Right cardiac atrium (tissue), 5 donors: Measurements from ENCODE around the gene NOL9. TPM values are rescaled to one million over a fixed set of nuclear protein-coding genes. Genes with fewer than 3 reads are reported as not detected.
"Not testable (repeated sequence)": the region's sequence is repeated elsewhere in the genome, so short reads cannot be mapped to it uniquely, and the experiment has no call there.

Experiments used
- ATAC-seq, 2 donors: fragments of 200-7000 bp; cut with Tn5 transposase; one replicate each; pipeline versions ENCODE4 v1.8.0 to v1.9.1; 2020; ENCODE audit warnings: moderate library complexity in 2 of 2, mild to moderate bottlenecking in 1 of 2
- DNase-seq, 3 donors: peaks; one replicate each; pipeline ENCODE4 v3.0.0-alpha.2; 2020
- H3K27ac ChIP-seq: one replicate; pipeline ENCODE4 v1.5.1; 2013; ENCODE audit warnings: mild to moderate bottlenecking, low read length, control low read depth, moderate library complexity
- H3K27me3 ChIP-seq: one replicate; pipeline ENCODE4 v1.6.1; 2013; ENCODE audit not compliant: control insufficient read depth, insufficient read depth
- H3K4me1 ChIP-seq: one replicate; pipeline ENCODE4 v1.6.1; 2013; ENCODE audit warnings: low read length; ENCODE audit not compliant: control insufficient read depth, insufficient read depth
- H3K4me3 ChIP-seq: one replicate; pipeline ENCODE4 v1.5.1; 2013; ENCODE audit warnings: low read length, control low read depth
- H3K9me3 ChIP-seq: one replicate; pipeline ENCODE4 v1.6.1; 2013; ENCODE audit warnings: low read length; ENCODE audit not compliant: control insufficient read depth
- WGBS: extraction: QIAGEN DNeasy Blood & Tissue Kit; methylation state at CpG from one replicate; pipeline ENCODE4 v1.1.7; 2013; 5-methylcytosine and 5-hydroxymethylcytosine counted together
- intact Hi-C, 4 donors: fragments of 100-400 bp; cut with DNase I; formaldehyde crosslinking; loops; one replicate each; pipeline versions ENCODE4 v1.11.0 to v1.14.0; 2022 to 2023
- long read RNA-seq, 4 donors: library from polyadenylated mRNA; unstranded; transcript quantifications; one replicate each; pipeline ENCODE4 v2.0.0, GENCODE V29; 2020 to 2021
- polyA plus RNA-seq: library from polyadenylated mRNA; stranded (reverse); fragments of 200-250 nt; gene quantifications from one replicate; pipeline ENCODE4 v1.2.3, GENCODE V29; 2013
- total RNA-seq, 4 donors: library from RNA; stranded (reverse); fragmentation: NEBNext Ultra II Directional; extraction: Animal tissue kit (Norgen Biotek cat#: 25700); gene quantifications; one replicate each; pipeline ENCODE4 v1.2.1, GENCODE V29; 2021
- donor health status: healthy with polysubstance abuse.
- donor health status: DM: no; HTN: yes; CAD: no.
- donor health status: DM: no; HTN: no; CAD: no.
- donor health status: DM: no; HTN: yes; CAD: no; lungs with severe emphysema.
- donor health status: DM: yes; HTN: yes; CAD: no.

Gene NOL9
- total RNA-seq (10 to 100 TPM; 12.8 to 17.1 (median 15.6) TPM), polyA plus RNA-seq (6.0 TPM)
- long read RNA-seq, donor 1, full-length matches to known transcripts = 4 of 11 reads
- long read RNA-seq, donor 1, partial matches to known transcripts = 3 of 11 reads
- long read RNA-seq, donor 1, other reads (novel, unspliced or antisense) = 4 of 11 reads
- long read RNA-seq, donor 2, full-length matches to known transcripts = 1 of 3 reads
- long read RNA-seq, donor 2, partial matches to known transcripts = 0 of 3 reads
- long read RNA-seq, donor 2, other reads (novel, unspliced or antisense) = 2 of 3 reads
- long read RNA-seq, donor 3, full-length matches to known transcripts = 2 of 16 reads
- long read RNA-seq, donor 3, partial matches to known transcripts = 8 of 16 reads
- long read RNA-seq, donor 3, other reads (novel, unspliced or antisense) = 6 of 16 reads
- long read RNA-seq, donor 4, full-length matches to known transcripts = 1 of 1 reads
- long read RNA-seq, donor 4, partial matches to known transcripts = 0 of 1 reads
- long read RNA-seq, donor 4, other reads (novel, unspliced or antisense) = 0 of 1 reads

GRCh38 chr1:6554031-6554906 lies at the start of gene NOL9:
Gene NOL9 (minus strand): TSS chr1:6554513. CDS start chr1:6554502, 11 bp downstream.
- H3K4me1 ChIP-seq = peaks cover 2% of the 10 kb centered on the region
- DNase-seq (peak; percentile 95 to 99 (median 98)), ATAC-seq (peak; percentile 97)
- 2% methylated on average over 87 of the region's 87 CpGs for WGBS
- H3K27me3 ChIP-seq = no peaks in the 10 kb centered on the region
- H3K9me3 ChIP-seq = no peaks in the 10 kb centered on the region
- intact Hi-C loops = loop anchor here in 3 of 4 donors (5.0 to 10.0 kb wide), 3 partner anchors 81 to 93 kb away; no protein-coding TSS in a partner anchor
- H3K27ac ChIP-seq = peak within 1 kb of the TSS; percentile 54
- H3K4me3 ChIP-seq = peak within 1 kb of the TSS; percentile 82

- under 1% methylated on average over 36 of the region's 36 CpGs for WGBS
- Histone ChIP-seq H3K9me3 (no peaks in the 10 kb centered on the region), H3K4me3 (peak overlapping the region; percentile 73), H3K27me3 (no peaks in the 10 kb centered on the region), H3K27ac (peak overlapping the region; percentile 94), H3K4me1 (peaks cover 11% of the 10 kb centered on the region)
- peak; percentile 78 to 87 (median 86) for DNase-seq
- ATAC-seq = peak; percentile 39 to 62
- intact Hi-C loops = no loop called here
Measured at GRCh38 chr1:6603238-6603914, 49.1 kb upstream of the NOL9 start.

DNA sequence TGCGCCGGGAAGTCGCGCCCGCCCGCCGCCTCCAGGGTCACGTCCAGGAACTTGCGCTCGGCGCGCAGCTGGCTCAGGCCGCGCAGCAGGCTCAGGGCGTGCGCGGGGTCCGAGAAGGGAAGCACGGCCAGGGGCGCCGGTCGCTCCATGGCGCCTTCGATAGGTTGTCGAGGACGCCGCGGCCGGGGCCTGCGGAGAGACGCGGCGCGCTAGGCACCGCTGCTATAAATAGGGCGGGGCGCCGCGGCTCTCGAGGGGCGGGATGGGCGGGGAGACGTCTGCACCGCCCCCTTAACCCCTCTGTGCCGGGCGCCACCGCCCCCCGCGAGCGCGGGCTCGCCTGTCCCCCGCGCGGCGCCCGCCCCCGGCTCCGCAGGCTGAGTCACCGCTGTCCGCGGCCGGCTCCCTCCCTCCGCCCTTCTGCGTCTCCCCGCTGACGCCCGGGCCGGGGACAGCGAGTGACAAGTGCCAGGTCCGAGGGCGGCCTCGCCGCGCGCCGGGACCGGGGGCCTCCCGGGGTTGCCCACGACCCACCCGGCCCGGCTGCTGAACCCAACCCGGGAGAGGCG lies 48.4 kb upstream of the NOL9 start, which contains the start of gene KLHL21:
Gene KLHL21 (minus strand): TSS at position 201 of the 569 bp plus-strand sequence. CDS start 52 bp downstream, at position 149.
- Histone ChIP-seq H3K4me1 (peaks cover 12% of the 10 kb centered on the region), H3K27ac (peak within 1 kb of the TSS; percentile 94), H3K27me3 (no peaks in the 10 kb centered on the region), H3K9me3 (no peaks in the 10 kb centered on the region), H3K4me3 (peak within 1 kb of the TSS; percentile 73)
- DNase-seq (peak; percentile 93 to 97 (median 96)), ATAC-seq (peak; percentile 86 to 87)
- intact Hi-C loops = no loop called here
- WGBS = under 1% methylated on average over 84 of the region's 84 CpGs

DNA sequence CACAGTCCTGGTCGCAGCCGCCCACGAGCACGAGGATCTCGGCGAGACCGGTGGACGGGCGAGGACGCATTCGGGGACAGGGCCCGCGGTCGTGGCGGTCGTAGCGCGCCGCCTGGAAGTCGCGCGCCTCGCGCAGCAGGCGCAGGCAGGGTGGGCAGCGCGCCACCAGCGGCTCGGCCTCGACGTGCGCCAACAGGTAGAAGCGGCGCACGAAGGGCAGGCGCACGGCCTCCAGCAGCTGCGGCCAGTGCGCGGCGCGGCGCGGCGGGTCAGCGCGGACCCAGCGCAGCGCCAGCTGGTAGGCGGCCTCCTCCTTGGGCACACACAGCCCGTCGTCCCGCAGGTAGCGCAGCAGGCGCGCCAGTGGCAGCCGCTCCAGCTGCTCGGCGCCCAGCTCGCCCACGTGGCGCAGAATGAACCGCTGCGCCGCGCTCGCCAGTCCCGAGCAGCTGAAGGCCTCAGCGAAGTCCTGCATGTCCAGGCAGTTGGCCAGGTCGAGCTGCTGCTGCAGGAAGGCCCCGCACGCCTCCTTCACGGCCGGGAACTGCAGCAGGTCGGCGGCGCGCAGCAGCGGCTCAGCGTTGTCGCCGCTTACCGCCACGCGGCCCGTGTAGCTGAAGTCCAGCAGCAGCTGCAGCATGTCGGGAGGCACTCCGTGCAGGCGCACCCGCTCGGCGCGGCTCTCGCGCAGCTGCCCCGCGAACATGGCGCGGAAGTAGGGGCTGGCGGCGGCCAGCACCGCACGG lies 47.8 kb upstream of the NOL9 start:
- intact Hi-C loops = loop anchor here in 1 of 4 donors (2.0 kb wide), 1 partner anchor 25 kb away; no protein-coding TSS in a partner anchor
- Histone ChIP-seq H3K27me3 (no peaks in the 10 kb centered on the region), H3K27ac (peak overlapping the region; percentile 92), H3K9me3 (no peaks in the 10 kb centered on the region), H3K4me1 (peaks cover 15% of the 10 kb centered on the region), H3K4me3 (peak overlapping the region; percentile 73)
- ATAC-seq = peak; percentile 0 to 24
- DNase-seq = peak; percentile 67 to 84 (median 84)
- WGBS = under 1% methylated on average over 103 of the region's 103 CpGs

DNA sequence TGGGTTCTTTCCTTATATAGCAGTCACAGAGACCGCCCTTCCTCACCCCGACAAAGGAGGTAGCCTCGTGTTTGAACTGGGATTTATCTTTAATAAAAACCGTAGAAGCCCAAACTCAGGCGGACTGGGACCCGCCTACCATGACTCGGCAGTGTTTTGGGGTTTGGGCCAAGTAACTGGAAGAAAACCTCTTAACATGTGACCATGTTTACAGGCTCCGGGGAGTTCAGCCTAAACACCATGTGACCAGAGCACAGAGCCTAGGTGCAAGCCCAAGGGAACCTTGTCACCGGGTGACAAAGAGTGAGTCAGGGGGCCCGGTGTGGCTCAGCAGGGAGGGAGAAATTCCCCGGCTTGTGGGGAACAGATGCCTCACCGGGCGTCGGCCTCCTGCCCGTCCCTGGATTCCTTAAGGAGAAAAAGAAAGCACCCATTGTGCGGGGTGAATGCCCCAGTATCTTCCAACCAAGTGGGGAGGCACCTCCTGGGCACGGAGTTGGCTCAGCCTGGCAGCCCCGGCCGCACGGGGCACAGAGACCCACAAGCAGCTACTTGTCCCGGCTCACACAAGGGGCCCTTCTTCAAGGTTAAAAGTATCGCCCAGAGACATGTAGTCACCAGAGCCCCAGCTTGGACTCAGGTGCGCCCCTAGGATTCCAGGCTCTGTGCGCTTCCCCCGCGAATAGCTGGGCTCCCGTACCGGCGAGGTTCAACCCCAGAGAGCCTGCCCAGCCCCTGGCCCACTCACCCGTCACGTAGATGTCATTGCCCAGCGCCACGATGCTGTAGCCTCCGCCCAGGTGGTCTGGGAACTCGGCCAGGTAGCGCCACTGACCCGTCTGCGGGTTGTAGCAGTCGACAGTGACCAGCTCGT lies 47.0 kb upstream of the NOL9 start:
- peak overlapping the region; percentile 73 for H3K4me3 ChIP-seq
- intact Hi-C loops = loop anchor here in 1 of 4 donors (2.0 kb wide), 1 partner anchor 26 kb away; no protein-coding TSS in a partner anchor
- DNase-seq (peak; percentile 75 to 87 (median 87)), ATAC-seq (peak; percentile 40 to 47)
- WGBS = under 1% methylated on average over 40 of the region's 40 CpGs
- H3K27me3 ChIP-seq = no peaks in the 10 kb centered on the region
- H3K27ac ChIP-seq = peak overlapping the region; percentile 92
- H3K9me3 ChIP-seq = no peaks in the 10 kb centered on the region
- peaks cover 21% of the 10 kb centered on the region for H3K4me1 ChIP-seq

GRCh38 chr1:6600410-6601048 lies 46.2 kb upstream of the NOL9 start:
- Histone ChIP-seq H3K9me3 (no peaks in the 10 kb centered on the region), H3K4me1 (peaks cover 21% of the 10 kb centered on the region), H3K4me3 (peak overlapping the region; percentile 73), H3K27me3 (no peaks in the 10 kb centered on the region), H3K27ac (peak overlapping the region; percentile 92)
- ATAC-seq = peak in 1 of 2 donors; percentile 7
- peak in 1 of 3 donors; percentile 57 for DNase-seq
- WGBS = 15% methylated on average over 10 of the region's 10 CpGs
- intact Hi-C loops = loop anchor here in 1 of 4 donors (2.0 kb wide), 1 partner anchor 26 kb away; no protein-coding TSS in a partner anchor

GRCh38 chr1:6599991-6600390 lies 45.7 kb upstream of the NOL9 start:
- WGBS = 62% methylated on average over 8 of the region's 8 CpGs
- intact Hi-C loops = loop anchor here in 1 of 4 donors (2.0 kb wide), 1 partner anchor 27 kb away; no protein-coding TSS in a partner anchor
- H3K27me3 ChIP-seq, H3K9me3 ChIP-seq, ATAC-seq, H3K27ac ChIP-seq: not testable (repeated sequence)
- H3K4me1 ChIP-seq = peaks cover 21% of the 10 kb centered on the region
- peak in 1 of 3 donors; percentile 40 for DNase-seq
- peak overlapping the region; percentile 73 for H3K4me3 ChIP-seq

DNA sequence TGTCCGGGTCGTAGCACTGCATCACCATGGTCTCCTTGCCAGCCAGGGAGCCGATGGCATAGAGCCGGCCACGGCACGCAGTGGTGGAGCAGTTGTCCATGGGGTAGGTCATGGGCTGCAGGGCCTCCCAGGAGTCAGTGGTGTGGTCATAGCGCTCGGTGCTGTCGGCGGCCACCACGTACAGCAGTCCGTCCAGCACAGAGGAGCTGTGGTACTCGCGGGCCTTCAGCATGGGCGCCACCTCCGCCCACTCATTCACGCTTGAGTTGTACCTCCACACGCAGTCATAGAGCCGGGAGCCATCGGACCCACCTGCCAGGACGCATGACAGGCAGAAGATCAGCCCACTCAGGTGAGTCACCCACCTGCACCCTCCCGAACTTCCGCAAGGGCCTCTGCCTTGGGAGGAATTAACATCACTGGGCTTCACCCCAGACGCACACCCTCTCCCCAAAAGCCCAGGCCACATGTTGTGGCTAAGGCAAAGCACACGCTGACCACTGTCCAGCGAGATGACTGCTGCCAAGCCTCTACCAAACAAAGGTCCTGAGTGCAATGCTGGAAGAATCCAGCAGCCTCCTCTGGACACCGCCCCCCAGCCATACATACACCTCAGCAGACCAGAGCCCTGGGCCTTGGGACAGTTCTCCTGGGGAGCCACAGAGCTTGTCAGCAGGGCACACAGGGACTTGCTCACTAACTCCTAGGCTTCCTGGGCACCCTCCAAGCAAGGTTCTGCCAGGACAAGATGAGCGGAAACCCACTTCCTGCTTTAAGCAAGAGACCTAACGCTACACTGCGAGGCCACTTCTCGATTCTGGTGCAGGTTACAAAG lies 45.0 kb upstream of the NOL9 start:
- DNase-seq (peak in 1 of 3 donors; percentile 70), ATAC-seq (no peak)
- Histone ChIP-seq H3K4me1 (peaks cover 21% of the 10 kb centered on the region), H3K27me3 (no peaks in the 10 kb centered on the region), H3K9me3 (no peaks in the 10 kb centered on the region), H3K27ac (peak overlapping the region; percentile 9), H3K4me3 (peak overlapping the region; percentile 11)
- intact Hi-C loops = no loop called here
- WGBS = 73% methylated on average over 31 of the region's 31 CpGs
